Fibroblast of lung (primary cell): ENCODE results near the gene PDE10A.

Experiments
- CTCF ChIP-seq, 2 donors: IDR thresholded peaks in 1 of 2; conservative IDR thresholded peaks in 1 of 2; 1 replicate in 1 of 2; 2 replicates in 1 of 2; pipeline ENCODE4 v1.5.1; 2011 to 2012; ENCODE audit warnings: low read length in 2 of 2, control low read depth in 1 of 2, inconsistent platforms in 1 of 2, low read depth in 1 of 2, mild to moderate bottlenecking in 1 of 2
- EZH2 ChIP-seq: IDR thresholded peaks from 2 replicates; pipeline ENCODE4 v1.5.1; 2012; ENCODE audit warnings: low read length, control low read depth, mild to moderate bottlenecking; ENCODE audit errors: missing control alignments

GRCh38 chr6:165671222-165671768 is 8.3 kb upstream of the PDE10A start:
- TF ChIP-seq CTCF (conservative IDR thresholded peaks at IDR 0.05 in 1 of 2, IDR thresholded peaks at IDR 0.05 in 1 of 2; ENCODE audit: low read depth in 1 of 2, low read length in 2 of 2) (no peak), EZH2 (no peak)
